CD4-positive, alpha-beta T cell treated with Interleukin-10 for 1 hour (primary cell): ENCODE measurements around the gene PIGL.

Experiments
- DNase-seq: peaks from one replicate; pipeline ENCODE4 v3.0.0-alpha.2; 2020

Gene PIGL

DNA sequence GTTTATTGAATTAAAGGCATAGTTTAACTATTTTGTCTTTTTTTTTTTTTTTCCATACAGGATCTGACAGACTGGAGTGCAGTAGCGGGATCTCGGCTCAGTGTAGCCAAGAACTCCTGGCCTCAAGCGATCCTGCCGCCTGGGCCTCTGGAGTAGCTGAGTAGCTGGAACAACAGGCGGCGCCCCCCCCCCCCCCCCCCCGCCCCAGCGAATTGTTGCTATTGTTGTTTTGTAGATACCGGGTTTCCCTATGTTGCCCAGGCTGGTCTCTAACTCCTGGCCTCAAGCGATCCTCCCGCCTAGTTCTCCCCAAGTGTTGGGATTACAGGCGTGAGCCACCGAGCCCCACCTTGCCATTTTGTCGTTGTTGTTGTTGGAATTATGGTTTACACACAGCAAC, 137.6 kb downstream of the PIGL start:
- no peak for DNase-seq

DNA sequence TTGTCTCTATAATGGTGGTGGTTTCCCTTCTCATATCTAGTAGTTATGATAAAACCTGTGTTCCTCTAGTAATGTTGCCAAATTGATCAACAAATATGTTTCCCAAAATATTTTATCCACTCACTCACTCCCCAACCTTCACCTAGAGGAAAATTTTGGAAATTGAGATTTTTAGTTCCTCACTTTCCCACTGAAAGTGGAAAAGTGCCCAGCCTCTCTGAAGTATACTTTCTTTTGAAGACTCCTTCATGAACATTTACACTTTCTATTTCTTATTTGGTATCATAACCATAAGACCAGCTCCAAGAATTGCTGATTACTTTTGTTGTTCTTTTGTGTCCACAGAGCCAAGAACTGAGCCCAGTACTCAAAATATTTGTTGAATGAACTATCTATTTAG, 141.4 kb downstream of the PIGL start:
- no peak for DNase-seq

DNA sequence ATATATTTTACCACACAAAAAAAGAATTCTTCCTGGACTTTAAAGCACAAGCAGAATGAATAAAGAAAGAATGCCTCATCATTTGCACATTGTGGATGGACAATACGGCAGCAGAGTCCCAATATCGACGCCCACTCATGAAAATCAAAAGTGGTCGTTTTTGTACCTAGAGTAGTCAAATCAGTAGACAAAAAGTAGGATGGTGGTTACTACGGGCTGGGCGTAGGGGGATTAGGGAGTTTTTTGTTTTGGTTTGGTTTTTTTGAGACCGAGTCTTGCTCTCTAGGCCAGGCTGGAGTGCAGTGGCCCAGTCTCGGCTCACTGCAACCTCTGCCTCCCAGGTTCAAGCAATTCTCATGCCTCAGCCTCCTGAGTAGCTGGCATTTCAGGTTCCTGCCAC, 144.9 kb downstream of the PIGL start:
- DNase-seq, result no peak

DNA sequence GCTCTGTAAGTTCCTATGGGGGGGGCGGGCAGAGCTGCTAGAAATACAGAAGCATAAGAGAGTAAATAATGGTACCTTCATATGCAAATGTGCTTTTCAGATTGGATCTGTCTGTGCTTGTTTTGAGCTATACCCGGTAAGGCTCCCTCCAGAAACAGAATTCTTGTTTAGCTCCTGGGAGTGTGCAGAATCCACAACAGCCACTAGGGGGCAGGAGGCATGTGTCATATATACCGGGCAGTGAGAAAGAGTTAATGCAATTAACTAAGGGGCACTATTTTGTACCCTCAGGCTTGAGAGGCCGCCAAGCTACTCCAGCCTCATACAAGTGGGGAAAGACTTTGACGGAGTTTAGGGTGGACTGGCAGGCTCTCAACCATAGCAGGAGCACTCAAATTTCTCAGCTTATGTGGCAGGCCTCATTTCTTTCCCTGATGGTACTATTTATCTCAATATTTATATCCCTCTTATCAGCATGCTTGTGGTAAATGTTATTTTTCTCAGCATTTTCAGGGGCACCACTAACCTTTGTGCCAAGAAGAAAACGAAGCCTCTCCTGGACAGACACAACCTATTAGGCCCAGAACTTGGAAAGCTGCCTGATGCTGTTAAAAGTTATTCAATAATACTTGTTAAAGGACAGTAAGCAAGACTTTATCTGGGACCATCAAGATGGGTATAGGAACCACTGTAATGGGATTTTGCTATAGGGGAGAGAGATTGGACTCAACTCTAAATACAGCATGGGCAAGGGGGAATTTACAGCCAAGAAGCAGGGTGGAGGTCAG, 146.9 kb downstream of the PIGL start:
- peak; percentile 83 for DNase-seq

DNA sequence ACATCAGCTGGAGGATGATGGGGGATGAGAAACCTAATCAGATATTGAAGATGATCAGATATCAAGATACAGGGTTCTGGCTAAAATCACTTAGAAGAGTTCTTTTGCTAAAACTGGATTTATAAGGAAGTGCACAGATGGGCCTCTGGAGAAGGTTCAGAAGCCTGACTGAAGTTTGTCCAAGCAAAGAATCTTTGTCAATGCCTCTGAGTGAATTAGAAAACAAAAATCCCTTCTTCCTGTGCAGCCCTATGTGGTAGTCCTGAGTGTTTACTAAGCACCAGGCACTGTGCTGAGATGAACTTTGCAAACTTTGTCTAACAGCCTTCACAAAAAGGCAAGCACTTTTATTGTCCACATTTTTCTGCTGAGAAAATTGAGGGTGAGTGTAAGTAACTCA, 147.6 kb downstream of the PIGL start:
- DNase-seq, result no peak

DNA sequence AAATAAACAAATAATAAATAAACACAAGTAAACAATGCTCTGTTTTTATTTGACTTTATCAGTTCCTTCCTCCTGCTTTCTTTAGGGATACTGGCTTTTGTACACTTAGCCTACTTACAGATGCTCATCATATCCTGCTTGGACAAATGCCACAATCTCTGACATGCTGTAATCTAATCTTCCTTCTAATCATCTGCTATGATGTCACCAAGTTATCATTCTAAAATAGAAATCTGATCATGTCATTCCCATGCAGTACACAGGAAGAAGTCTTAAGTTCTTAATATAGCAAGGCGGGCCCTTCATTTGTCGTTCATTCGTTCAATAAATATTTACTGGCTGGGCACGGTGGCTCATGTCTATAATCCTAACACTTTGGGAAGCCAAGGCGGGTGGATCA, 154.7 kb downstream of the PIGL start:
- DNase-seq, result no peak

DNA sequence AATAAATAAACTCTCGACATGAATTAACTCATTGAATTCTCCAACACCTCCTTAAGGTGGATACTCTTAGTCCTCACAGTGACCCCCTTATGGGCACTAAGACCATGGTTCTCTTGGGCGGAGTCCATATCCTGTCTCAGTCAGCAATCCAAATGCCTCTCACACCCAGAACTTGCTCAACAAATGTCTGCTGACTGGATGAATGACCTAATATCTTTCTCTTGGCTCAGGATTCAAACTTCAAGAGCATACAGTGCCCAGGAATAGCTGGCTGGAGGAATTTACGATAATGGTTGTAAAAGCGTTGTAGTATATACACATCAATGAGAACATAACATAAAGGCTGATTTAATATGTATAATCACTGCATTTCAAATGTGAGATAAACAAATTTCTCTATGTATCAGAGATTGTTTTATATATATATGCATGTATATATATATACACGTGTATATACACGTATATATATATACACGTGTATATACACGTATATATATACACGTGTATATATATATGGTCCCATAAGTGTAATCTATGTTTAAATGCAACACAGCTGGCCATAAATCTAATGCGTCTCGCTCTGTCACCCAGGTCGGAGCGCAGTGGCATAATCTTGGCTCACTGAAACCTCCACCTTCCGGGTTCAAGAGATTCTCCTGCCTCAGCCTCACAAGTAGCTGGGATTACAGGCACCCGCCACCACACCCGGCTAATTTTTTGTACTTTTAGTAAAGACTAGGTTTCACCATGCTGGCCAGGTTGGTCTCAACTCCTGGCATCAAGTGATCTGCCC, 157.3 kb downstream of the PIGL start:
- DNase-seq, result no peak
